GM10248 (cell line): Measurements from ENCODE around the gene CERS6.

Experiments
- CTCF ChIA-PET: fragments of 300-600 bp; sonication (Branson Sonifier 250); formaldehyde crosslinking; extraction: SDS; loops from one replicate; lab custom pipeline; 2021; ENCODE audit warnings: antibody characterized with exemption; lab: Yijun Ruan, JAX
- POLR2A ChIA-PET: fragments of 350-650 bp; sonication (Branson Sonifier 250); formaldehyde crosslinking; extraction: SDS; loops from one replicate; lab custom pipeline; 2020; ENCODE audit warnings: antibody characterized with exemption; lab: Yijun Ruan, JAX
- DNase-seq: peaks from one replicate; pipeline ENCODE4 v3.0.0; 2012; ENCODE audit errors: extremely low spot score
- CTCF ChIP-seq: IDR thresholded peaks from 2 replicates; pipeline ENCODE4 v1.5.1; 2012; ENCODE audit warnings: mild to moderate bottlenecking, low read depth; ENCODE audit errors: extremely low read depth, missing control alignments, control extremely low read depth

CERS6 gene

GRCh38 chr2:168697668-168698121 is 241.6 kb downstream of the CERS6 start:
- ChIA-PET POLR2A (no interaction called here), CTCF (interaction anchor here (4.2 kb wide), 1 partner anchor 9 kb away, joined by 21 read pairs; no protein-coding TSS in a partner anchor)
- no peak for DNase-seq
- no peak for TF ChIP-seq CTCF

- no peak for TF ChIP-seq CTCF
- CTCF ChIA-PET, result no interaction called here
- no peak for DNase-seq
- POLR2A ChIA-PET, result no interaction called here
Observed at GRCh38 chr2:168698969-168699368, 242.9 kb downstream of the CERS6 start.

- POLR2A ChIA-PET, result no interaction called here
- DNase-seq, result no peak
- no peak for TF ChIP-seq CTCF
- CTCF ChIA-PET, result interaction anchor here (0.9 to 1.6 kb wide), 6 partner anchors 9 to 35 kb away, joined by 3 to 5 read pairs (median 4); no protein-coding TSS in a partner anchor
Observed at GRCh38 chr2:168699844-168700417, 243.9 kb downstream of the CERS6 start.

GRCh38 chr2:168700615-168701245 is 244.7 kb downstream of the CERS6 start:
- ChIA-PET POLR2A (no interaction called here), CTCF (interaction anchor here (1.2 to 1.6 kb wide), 5 partner anchors 10 to 36 kb away, joined by 3 to 5 read pairs (median 4); no protein-coding TSS in a partner anchor)
- TF ChIP-seq CTCF, result no peak
- DNase-seq, result no peak

GRCh38 chr2:168702579-168702978 is 246.5 kb downstream of the CERS6 start:
- ChIA-PET CTCF (no interaction called here), POLR2A (no interaction called here)
- no peak for TF ChIP-seq CTCF
- no peak for DNase-seq

- CTCF ChIA-PET, result interaction anchor here (0.8 to 6.7 kb wide), 8 partner anchors 9 to 359 kb away, joined by 3 to 46 read pairs (median 3); no protein-coding TSS in a partner anchor
- DNase-seq, result no peak
- TF ChIP-seq CTCF, result no peak
- POLR2A ChIA-PET, result no interaction called here
Observed at GRCh38 chr2:168703926-168704325, 247.9 kb downstream of the CERS6 start.
